Activated gamma-delta T cell (primary cell): ENCODE measurements around the gene SETX.
"Not testable (repeated sequence)": the region's sequence is repeated elsewhere in the genome, so short reads cannot be mapped to it uniquely, and the experiment has no call there.

Experiments used
- DNase-seq: peaks from one replicate; lab custom pipeline; 2025; lab: John Stamatoyannopoulos, UW

Gene SETX

GRCh38 chr9:132283165-132283564 lies 71.6 kb downstream of the SETX start:
- no peak for DNase-seq

GRCh38 chr9:132274861-132275260 lies 79.9 kb downstream of the SETX start:
- DNase-seq = no peak

- not testable (repeated sequence) for DNase-seq
These were observed 84.9 kb downstream of the SETX start for GRCh38 chr9:132269704-132270516.

- DNase-seq = no peak
These were observed 85.9 kb downstream of the SETX start for GRCh38 chr9:132268725-132269352.

GRCh38 chr9:132267660-132268059 lies 87.1 kb downstream of the SETX start:
- no peak for DNase-seq

GRCh38 chr9:132266017-132266416 lies 88.8 kb downstream of the SETX start:
- no peak for DNase-seq

- no peak for DNase-seq
These were observed 93.9 kb downstream of the SETX start for GRCh38 chr9:132260846-132261245.

- no peak for DNase-seq
These were observed 104.2 kb downstream of the SETX start for GRCh38 chr9:132250324-132251262.

GRCh38 chr9:132249690-132250089 lies 105.1 kb downstream of the SETX start:
- no peak for DNase-seq

GRCh38 chr9:132249123-132249522 lies 105.7 kb downstream of the SETX start:
- no peak for DNase-seq

- DNase-seq = no peak
These were observed 106.8 kb downstream of the SETX start for GRCh38 chr9:132247942-132248341.

GRCh38 chr9:132245465-132245864 lies 109.3 kb downstream of the SETX start:
- no peak for DNase-seq

GRCh38 chr9:132244582-132245455 lies 110.0 kb downstream of the SETX start:
- DNase-seq = no peak

GRCh38 chr9:132243156-132244074 lies 111.4 kb downstream of the SETX start:
- DNase-seq = no peak

- DNase-seq = no peak
These were observed 112.1 kb downstream of the SETX start for GRCh38 chr9:132242621-132243155.

- peak; percentile 32 for DNase-seq
These were observed 112.8 kb downstream of the SETX start for GRCh38 chr9:132241840-132242620.

- no peak for DNase-seq
These were observed 113.3 kb downstream of the SETX start for GRCh38 chr9:132241483-132241839.

- peak; percentile 99 for DNase-seq
These were observed 113.8 kb downstream of the SETX start for GRCh38 chr9:132240841-132241482.
